GM23338 (cell line): ENCODE measurements around the gene MMAB. TPM values are rescaled to one million over a fixed set of nuclear protein-coding genes. Genes with fewer than 3 reads are reported as not detected.

Source experiments
- ATAC-seq: fragments of 200-7000 bp; cut with Tn5 transposase; 3 replicates; pipeline ENCODE4 v1.9.1; 2020
- DNase-seq: peaks from one replicate; pipeline ENCODE4 v3.0.0-alpha.2; 2015; ENCODE audit warnings: low spot score
- H2AFZ ChIP-seq: fragments of 200-600 bp; sonication (generic); 2 replicates; pipeline ENCODE4 v1.8.0; 2016; ENCODE audit warnings: antibody characterized with exemption, mild to moderate bottlenecking, moderate library complexity
- H3F3A ChIP-seq: fragments of 200-600 bp; sonication (generic); replicated peaks from 2 replicates; pipeline ENCODE4 v1.8.0; 2017; ENCODE audit warnings: antibody characterized with exemption, mixed run types, low read depth
- H3K27ac ChIP-seq: fragments of 200-600 bp; sonication (generic); 2 replicates; pipeline ENCODE4 v1.6.1; 2016; ENCODE audit warnings: low read depth
- H3K27me3 ChIP-seq: fragments of 200-600 bp; sonication (generic); 2 replicates; pipeline ENCODE4 v1.8.0; 2016; ENCODE audit warnings: mild to moderate bottlenecking, mixed run types, moderate library complexity; ENCODE audit not compliant: insufficient read depth
- H3K36me3 ChIP-seq: fragments of 200-600 bp; sonication (generic); 2 replicates; pipeline ENCODE4 v1.8.0; 2016; ENCODE audit warnings: mild to moderate bottlenecking; ENCODE audit not compliant: insufficient read depth
- H3K4me1 ChIP-seq: fragments of 200-600 bp; sonication (generic); 2 replicates; pipeline ENCODE4 v1.8.0; 2016; ENCODE audit warnings: mild to moderate bottlenecking, moderate library complexity; ENCODE audit not compliant: insufficient read depth
- H3K4me2 ChIP-seq: fragments of 200-600 bp; sonication (generic); 2 replicates; pipeline ENCODE4 v1.7.1; 2017; ENCODE audit warnings: mixed run types
- H3K4me3 ChIP-seq: fragments of 200-600 bp; sonication (generic); 2 replicates; pipeline ENCODE4 v1.6.1; 2016; ENCODE audit warnings: mixed run types
- H3K79me2 ChIP-seq: fragments of 200-600 bp; sonication (generic); replicated peaks from 2 replicates; pipeline ENCODE4 v1.8.0; 2017; ENCODE audit warnings: mild to moderate bottlenecking; ENCODE audit not compliant: insufficient read depth
- H3K9me2 ChIP-seq: fragments of 200-600 bp; sonication (generic); 2 replicates; pipeline ENCODE4 v1.8.0; 2017; ENCODE audit not compliant: insufficient read depth
- H4K20me1 ChIP-seq: fragments of 200-600 bp; sonication (generic); replicated peaks from 2 replicates; pipeline ENCODE4 v1.8.0; 2017; ENCODE audit warnings: mild to moderate bottlenecking; ENCODE audit not compliant: insufficient read depth
- H3K27ac Mint-ChIP-seq: 2 replicates; pipeline ENCODE4 v1.8.0; 2020; ENCODE audit warnings: inconsistent platforms, mild to moderate bottlenecking, moderate library complexity, mixed read lengths
- H3K27me3 Mint-ChIP-seq: 3 replicates; pipeline ENCODE4 v1.8.0; 2022; ENCODE audit warnings: low read depth, mild to moderate bottlenecking, moderate library complexity, mixed read lengths, inconsistent platforms; ENCODE audit not compliant: insufficient read depth, poor library complexity
- H3K36me3 Mint-ChIP-seq: 3 replicates; pipeline ENCODE4 v1.8.0; 2021; ENCODE audit warnings: low read depth, mild to moderate bottlenecking, inconsistent platforms, moderate library complexity, mixed read lengths
- H3K4me1 Mint-ChIP-seq: 3 replicates; pipeline ENCODE4 v1.8.0; 2020; ENCODE audit warnings: mild to moderate bottlenecking, inconsistent platforms, mixed read lengths
- H3K4me3 Mint-ChIP-seq: 3 replicates; pipeline ENCODE4 v1.8.0; 2021; ENCODE audit warnings: moderate library complexity, mild to moderate bottlenecking, inconsistent platforms, mixed read lengths
- H3K9me3 Mint-ChIP-seq: 3 replicates; pipeline ENCODE4 v1.8.0; 2020; ENCODE audit warnings: moderate library complexity, mild to moderate bottlenecking, inconsistent platforms, mixed read lengths
- CREB1 ChIP-seq: fragments of 250-450 bp; sonication (Bioruptor Pico); IDR thresholded peaks from 2 replicates; pipeline ENCODE4 v1.5.0; 2020; ENCODE audit warnings: low read depth, mild to moderate bottlenecking, moderate library complexity
- EZH2 ChIP-seq: fragments of 200-600 bp; sonication (generic); IDR thresholded peaks from one replicate; pipeline ENCODE4 v1.8.0; 2017; ENCODE audit warnings: antibody characterized with exemption, mild to moderate bottlenecking, low read depth; ENCODE audit not compliant: unreplicated experiment
- EZH2phosphoT487 ChIP-seq: fragments of 200-600 bp; sonication (generic); IDR thresholded peaks from one replicate; pipeline ENCODE4 v1.8.1; 2018; ENCODE audit warnings: antibody characterized with exemption; ENCODE audit not compliant: unreplicated experiment
- JUNB ChIP-seq: IDR thresholded peaks from one replicate; pipeline ENCODE4 v1.6.1; 2016; ENCODE audit warnings: antibody characterized with exemption; ENCODE audit not compliant: unreplicated experiment
- NANOG ChIP-seq: IDR thresholded peaks from 2 replicates; pipeline ENCODE4 v1.6.1; 2016; ENCODE audit warnings: antibody characterized with exemption, borderline replicate concordance
- POLR2AphosphoS5 ChIP-seq: IDR thresholded peaks from 2 replicates; pipeline ENCODE4 v1.6.1; 2016; ENCODE audit warnings: antibody characterized with exemption, low read depth
- STAT1 ChIP-seq: IDR thresholded peaks from one replicate; pipeline ENCODE4 v1.6.1; 2016; ENCODE audit warnings: antibody characterized with exemption; ENCODE audit not compliant: unreplicated experiment
- ZNF114 ChIP-seq: fragments of 250-450 bp; sonication (Bioruptor Pico); IDR thresholded peaks from 2 replicates; pipeline ENCODE4 v1.5.0; 2020; ENCODE audit warnings: mild to moderate bottlenecking, moderate library complexity
- ZNF331 ChIP-seq: fragments of 250-450 bp; sonication (Bioruptor Pico); IDR thresholded peaks from 2 replicates; pipeline ENCODE4 v1.5.0; 2020; ENCODE audit warnings: low read depth, mild to moderate bottlenecking, moderate library complexity
- polyA plus RNA-seq: library from polyadenylated mRNA; unstranded; fragments of >200 nt; fragmentation: Nextera tagmentation; extraction: Ambion mirVana; gene quantifications from 2 replicates; pipeline ENCODE4 v1.2.1, GENCODE V29; 2016
- total RNA-seq: library from RNA; depleted of rRNA; stranded (reverse); fragments of >200 nt; shearing (Covaris generic); gene quantifications from 2 replicates; pipeline ENCODE4 v1.2.3, GENCODE V29; 2014
- TF ChIP-seq, protein P1 (sequence below): IDR thresholded peaks from one replicate; pipeline ENCODE4 v1.6.1; 2018; ENCODE audit warnings: antibody characterized with exemption; ENCODE audit not compliant: unreplicated experiment
- TF ChIP-seq, protein P2 (sequence below), 2 experiments: fragments of 200-600 bp in 1 of 2; sonication (generic) in 1 of 2; conservative IDR thresholded peaks; 2 replicates each; pipeline versions ENCODE4 v1.5.1 to v1.6.1; 2016 to 2017; ENCODE audit warnings: antibody characterized with exemption in 2 of 2, low read depth in 2 of 2, mild to moderate bottlenecking in 2 of 2, moderate library complexity in 1 of 2
- TF ChIP-seq, protein P3 (sequence below): IDR thresholded peaks from 2 replicates; pipeline ENCODE4 v1.6.1; 2016; ENCODE audit warnings: antibody characterized with exemption
- TF ChIP-seq, protein P4 (sequence below): fragments of 250-450 bp; sonication (Bioruptor Pico); IDR thresholded peaks from 2 replicates; pipeline ENCODE4 v1.5.0; 2020; ENCODE audit warnings: mild to moderate bottlenecking, moderate library complexity

Gene MMAB
- total and polyA plus RNA-seq, 2 experiments from 2014 or later = 24.7 to 38.5 TPM

DNA sequence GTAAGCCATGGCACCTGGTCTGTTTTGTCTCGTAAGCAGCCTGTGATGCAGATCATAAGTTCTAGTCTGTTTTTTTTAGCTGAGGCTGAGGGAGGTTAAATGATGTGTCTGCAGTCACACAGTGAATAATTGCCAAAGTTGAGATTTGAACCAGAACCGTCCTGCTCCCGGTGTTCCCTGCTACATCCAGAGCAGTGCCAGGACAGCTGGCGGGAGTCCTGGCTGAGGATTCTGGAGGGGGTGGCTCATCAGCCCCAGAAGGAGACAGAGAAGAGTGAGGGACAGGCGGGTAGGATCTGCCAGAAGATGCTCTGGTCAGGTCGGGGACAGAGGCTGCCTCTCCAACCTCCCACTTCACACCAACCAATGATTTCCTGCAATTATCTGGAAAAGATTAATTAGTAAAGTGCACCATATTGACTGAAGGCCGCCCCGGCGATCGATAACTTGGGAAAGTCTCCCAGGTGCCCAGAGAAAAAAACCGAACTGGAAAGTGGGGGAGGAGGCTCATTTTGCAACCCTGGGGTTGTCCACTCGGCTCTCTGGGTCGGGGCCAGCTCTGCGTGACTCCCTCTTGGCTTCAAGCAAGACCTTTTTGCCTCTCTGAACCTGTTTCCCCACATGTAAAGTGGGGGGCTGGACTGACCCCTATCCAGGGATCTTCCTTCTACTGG is 42.4 kb upstream of the MMAB start:
- Histone ChIP-seq H2AFZ (no peak overlapping the region), H3K4me1 (no peaks in the 10 kb centered on the region; the same call in 1 of the 2 replicates), H3K4me3 (no peak overlapping the region), H3K79me2 (no peaks in the 10 kb centered on the region), H3K9me2 (no peaks in the 10 kb centered on the region), H3K36me3 (no peaks in the 10 kb centered on the region), H4K20me1 (no peaks in the 10 kb centered on the region), H3K4me2 (no peak overlapping the region), H3K27ac (no peak overlapping the region), H3K27me3 (no peaks in the 10 kb centered on the region), H3F3A (no peaks in the 10 kb centered on the region)
- no peak overlapping the region for H3K27ac Mint-ChIP-seq
- no peak overlapping the region for H3K4me3 Mint-ChIP-seq
- H3K27me3 Mint-ChIP-seq = peaks cover 7% of the 10 kb centered on the region
- no peaks in the 10 kb centered on the region for H3K36me3 Mint-ChIP-seq
- no peak for ATAC-seq
- DNase-seq = no peak
- TF ChIP-seq, protein P1, sequence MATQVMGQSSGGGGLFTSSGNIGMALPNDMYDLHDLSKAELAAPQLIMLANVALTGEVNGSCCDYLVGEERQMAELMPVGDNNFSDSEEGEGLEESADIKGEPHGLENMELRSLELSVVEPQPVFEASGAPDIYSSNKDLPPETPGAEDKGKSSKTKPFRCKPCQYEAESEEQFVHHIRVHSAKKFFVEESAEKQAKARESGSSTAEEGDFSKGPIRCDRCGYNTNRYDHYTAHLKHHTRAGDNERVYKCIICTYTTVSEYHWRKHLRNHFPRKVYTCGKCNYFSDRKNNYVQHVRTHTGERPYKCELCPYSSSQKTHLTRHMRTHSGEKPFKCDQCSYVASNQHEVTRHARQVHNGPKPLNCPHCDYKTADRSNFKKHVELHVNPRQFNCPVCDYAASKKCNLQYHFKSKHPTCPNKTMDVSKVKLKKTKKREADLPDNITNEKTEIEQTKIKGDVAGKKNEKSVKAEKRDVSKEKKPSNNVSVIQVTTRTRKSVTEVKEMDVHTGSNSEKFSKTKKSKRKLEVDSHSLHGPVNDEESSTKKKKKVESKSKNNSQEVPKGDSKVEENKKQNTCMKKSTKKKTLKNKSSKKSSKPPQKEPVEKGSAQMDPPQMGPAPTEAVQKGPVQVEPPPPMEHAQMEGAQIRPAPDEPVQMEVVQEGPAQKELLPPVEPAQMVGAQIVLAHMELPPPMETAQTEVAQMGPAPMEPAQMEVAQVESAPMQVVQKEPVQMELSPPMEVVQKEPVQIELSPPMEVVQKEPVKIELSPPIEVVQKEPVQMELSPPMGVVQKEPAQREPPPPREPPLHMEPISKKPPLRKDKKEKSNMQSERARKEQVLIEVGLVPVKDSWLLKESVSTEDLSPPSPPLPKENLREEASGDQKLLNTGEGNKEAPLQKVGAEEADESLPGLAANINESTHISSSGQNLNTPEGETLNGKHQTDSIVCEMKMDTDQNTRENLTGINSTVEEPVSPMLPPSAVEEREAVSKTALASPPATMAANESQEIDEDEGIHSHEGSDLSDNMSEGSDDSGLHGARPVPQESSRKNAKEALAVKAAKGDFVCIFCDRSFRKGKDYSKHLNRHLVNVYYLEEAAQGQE = no peak
- no peak for TF ChIP-seq POLR2AphosphoS5
- TF ChIP-seq ZNF114 (CRISPR knock-in tag) = no peak
- no peak for TF ChIP-seq ZNF331 (CRISPR knock-in tag)
- no peak for TF ChIP-seq EZH2phosphoT487
- TF ChIP-seq, protein P2, sequence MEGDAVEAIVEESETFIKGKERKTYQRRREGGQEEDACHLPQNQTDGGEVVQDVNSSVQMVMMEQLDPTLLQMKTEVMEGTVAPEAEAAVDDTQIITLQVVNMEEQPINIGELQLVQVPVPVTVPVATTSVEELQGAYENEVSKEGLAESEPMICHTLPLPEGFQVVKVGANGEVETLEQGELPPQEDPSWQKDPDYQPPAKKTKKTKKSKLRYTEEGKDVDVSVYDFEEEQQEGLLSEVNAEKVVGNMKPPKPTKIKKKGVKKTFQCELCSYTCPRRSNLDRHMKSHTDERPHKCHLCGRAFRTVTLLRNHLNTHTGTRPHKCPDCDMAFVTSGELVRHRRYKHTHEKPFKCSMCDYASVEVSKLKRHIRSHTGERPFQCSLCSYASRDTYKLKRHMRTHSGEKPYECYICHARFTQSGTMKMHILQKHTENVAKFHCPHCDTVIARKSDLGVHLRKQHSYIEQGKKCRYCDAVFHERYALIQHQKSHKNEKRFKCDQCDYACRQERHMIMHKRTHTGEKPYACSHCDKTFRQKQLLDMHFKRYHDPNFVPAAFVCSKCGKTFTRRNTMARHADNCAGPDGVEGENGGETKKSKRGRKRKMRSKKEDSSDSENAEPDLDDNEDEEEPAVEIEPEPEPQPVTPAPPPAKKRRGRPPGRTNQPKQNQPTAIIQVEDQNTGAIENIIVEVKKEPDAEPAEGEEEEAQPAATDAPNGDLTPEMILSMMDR (conservative IDR thresholded peaks at IDR 0.05; ENCODE audit: low read depth in 2 of 2) = no peak
- TF ChIP-seq JUNB = no peak
- TF ChIP-seq STAT1 = no peak
- no peak for TF ChIP-seq CREB1
- TF ChIP-seq, protein P3, sequence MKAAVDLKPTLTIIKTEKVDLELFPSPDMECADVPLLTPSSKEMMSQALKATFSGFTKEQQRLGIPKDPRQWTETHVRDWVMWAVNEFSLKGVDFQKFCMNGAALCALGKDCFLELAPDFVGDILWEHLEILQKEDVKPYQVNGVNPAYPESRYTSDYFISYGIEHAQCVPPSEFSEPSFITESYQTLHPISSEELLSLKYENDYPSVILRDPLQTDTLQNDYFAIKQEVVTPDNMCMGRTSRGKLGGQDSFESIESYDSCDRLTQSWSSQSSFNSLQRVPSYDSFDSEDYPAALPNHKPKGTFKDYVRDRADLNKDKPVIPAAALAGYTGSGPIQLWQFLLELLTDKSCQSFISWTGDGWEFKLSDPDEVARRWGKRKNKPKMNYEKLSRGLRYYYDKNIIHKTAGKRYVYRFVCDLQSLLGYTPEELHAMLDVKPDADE = no peak
- TF ChIP-seq EZH2 = no peak
- TF ChIP-seq NANOG = no peak
- TF ChIP-seq, protein P4, sequence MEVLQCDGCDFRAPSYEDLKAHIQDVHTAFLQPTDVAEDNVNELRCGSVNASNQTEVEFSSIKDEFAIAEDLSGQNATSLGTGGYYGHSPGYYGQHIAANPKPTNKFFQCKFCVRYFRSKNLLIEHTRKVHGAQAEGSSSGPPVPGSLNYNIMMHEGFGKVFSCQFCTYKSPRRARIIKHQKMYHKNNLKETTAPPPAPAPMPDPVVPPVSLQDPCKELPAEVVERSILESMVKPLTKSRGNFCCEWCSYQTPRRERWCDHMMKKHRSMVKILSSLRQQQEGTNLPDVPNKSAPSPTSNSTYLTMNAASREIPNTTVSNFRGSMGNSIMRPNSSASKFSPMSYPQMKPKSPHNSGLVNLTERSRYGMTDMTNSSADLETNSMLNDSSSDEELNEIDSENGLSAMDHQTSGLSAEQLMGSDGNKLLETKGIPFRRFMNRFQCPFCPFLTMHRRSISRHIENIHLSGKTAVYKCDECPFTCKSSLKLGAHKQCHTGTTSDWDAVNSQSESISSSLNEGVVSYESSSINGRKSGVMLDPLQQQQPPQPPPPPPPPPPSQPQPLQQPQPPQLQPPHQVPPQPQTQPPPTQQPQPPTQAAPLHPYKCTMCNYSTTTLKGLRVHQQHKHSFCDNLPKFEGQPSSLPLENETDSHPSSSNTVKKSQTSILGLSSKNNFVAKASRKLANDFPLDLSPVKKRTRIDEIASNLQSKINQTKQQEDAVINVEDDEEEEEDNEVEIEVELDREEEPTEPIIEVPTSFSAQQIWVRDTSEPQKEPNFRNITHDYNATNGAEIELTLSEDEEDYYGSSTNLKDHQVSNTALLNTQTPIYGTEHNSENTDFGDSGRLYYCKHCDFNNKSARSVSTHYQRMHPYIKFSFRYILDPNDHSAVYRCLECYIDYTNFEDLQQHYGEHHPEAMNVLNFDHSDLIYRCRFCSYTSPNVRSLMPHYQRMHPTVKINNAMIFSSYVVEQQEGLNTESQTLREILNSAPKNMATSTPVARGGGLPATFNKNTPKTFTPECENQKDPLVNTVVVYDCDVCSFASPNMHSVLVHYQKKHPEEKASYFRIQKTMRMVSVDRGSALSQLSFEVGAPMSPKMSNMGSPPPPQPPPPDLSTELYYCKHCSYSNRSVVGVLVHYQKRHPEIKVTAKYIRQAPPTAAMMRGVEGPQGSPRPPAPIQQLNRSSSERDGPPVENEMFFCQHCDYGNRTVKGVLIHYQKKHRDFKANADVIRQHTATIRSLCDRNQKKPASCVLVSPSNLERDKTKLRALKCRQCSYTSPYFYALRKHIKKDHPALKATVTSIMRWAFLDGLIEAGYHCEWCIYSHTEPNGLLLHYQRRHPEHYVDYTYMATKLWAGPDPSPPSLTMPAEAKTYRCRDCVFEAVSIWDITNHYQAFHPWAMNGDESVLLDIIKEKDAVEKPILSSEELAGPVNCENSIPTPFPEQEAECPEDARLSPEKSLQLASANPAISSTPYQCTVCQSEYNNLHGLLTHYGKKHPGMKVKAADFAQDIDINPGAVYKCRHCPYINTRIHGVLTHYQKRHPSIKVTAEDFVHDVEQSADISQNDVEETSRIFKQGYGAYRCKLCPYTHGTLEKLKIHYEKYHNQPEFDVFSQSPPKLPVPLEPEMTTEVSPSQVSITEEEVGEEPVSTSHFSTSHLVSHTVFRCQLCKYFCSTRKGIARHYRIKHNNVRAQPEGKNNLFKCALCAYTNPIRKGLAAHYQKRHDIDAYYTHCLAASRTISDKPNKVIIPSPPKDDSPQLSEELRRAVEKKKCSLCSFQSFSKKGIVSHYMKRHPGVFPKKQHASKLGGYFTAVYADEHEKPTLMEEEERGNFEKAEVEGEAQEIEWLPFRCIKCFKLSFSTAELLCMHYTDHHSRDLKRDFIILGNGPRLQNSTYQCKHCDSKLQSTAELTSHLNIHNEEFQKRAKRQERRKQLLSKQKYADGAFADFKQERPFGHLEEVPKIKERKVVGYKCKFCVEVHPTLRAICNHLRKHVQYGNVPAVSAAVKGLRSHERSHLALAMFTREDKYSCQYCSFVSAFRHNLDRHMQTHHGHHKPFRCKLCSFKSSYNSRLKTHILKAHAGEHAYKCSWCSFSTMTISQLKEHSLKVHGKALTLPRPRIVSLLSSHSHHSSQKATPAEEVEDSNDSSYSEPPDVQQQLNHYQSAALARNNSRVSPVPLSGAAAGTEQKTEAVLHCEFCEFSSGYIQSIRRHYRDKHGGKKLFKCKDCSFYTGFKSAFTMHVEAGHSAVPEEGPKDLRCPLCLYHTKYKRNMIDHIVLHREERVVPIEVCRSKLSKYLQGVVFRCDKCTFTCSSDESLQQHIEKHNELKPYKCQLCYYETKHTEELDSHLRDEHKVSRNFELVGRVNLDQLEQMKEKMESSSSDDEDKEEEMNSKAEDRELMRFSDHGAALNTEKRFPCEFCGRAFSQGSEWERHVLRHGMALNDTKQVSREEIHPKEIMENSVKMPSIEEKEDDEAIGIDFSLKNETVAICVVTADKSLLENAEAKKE (CRISPR knock-in tag) = no peak
- peaks cover 15% of the 10 kb centered on the region for H3K4me1 Mint-ChIP-seq
- no peaks in the 10 kb centered on the region for H3K9me3 Mint-ChIP-seq
